ENCODE measurements around the gene ALS2. TPM values are rescaled to one million over a fixed set of nuclear protein-coding genes. Genes with fewer than 3 reads are reported as not detected.

Gene ALS2
- total and polyA plus RNA-seq, 2 of the 8 experiments (the other 6 are each of a cell fraction or from before 2014, with no cell fraction given) = 12.1 to 34.5 TPM

DNA sequence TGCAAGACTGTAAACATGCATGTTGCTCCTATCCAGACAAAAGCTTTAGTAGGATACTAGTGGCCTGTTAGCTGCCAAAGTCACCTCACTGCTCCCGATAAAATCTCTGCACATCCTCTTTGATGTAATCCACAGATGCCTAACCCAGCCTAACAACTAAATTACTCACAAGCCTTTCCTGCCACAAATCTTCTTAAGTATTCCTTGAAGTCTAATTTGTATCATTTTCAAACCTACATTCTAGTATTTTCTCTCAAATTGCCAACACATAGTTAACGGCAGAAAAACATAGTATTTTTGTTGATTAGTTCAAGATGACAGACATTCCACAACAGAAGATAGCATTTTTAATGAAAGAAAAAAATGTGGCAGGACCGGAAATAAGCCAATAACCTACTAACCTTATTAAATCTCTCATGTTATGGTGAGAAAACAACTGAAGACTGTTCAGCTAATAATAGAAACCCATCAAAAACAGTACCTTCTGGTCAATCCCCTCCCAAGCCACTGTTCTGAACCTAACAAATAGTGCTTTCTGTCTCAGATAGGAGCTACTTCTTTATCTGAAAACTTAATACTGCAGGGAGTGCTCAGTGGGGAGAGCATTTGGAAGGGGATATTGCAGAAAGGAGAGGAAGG, 82.0 kb downstream of the ALS2 start, which contains the start of gene MPP4:
Gene MPP4 (minus strand): TSS at position 57 of the 639 bp plus-strand sequence. CDS start 4,690 bp downstream, outside the sequence.
- Histone ChIP-seq H3K79me1 (ENCODE audit: low read depth, low read length) (no peaks in the 10 kb centered on the region), H4K8ac (ENCODE audit: extremely low read depth, insufficient read depth, low read length) (no peak within 1 kb of the TSS), H3K9ac (replicated peaks in 1 of 4; ENCODE audit: extremely low read depth in 1 of 4, low read depth in 3 of 4, low read length in 3 of 4) (no peak within 1 kb of the TSS), H4K5ac (ENCODE audit: insufficient read length, low read depth, low read length) (no peak within 1 kb of the TSS), H2BK5ac (ENCODE audit: low read depth, low read length) (no peak within 1 kb of the TSS), H3K23me2 (ENCODE audit: low read depth, low read length) (no peaks in the 10 kb centered on the region), H3K27me3 (replicated peaks in 1 of 4; ENCODE audit: control insufficient read depth in 3 of 4, extremely low read depth in 1 of 4, insufficient read depth in 3 of 4, low read length in 3 of 4) (no peaks in the 10 kb centered on the region), H2BK20ac (ENCODE audit: low read length) (no peak within 1 kb of the TSS), H2BK120ac (replicated peaks; ENCODE audit: low read depth, low read length) (no peak within 1 kb of the TSS), H3K14ac (ENCODE audit: insufficient read length) (no peak within 1 kb of the TSS), H3K56ac (replicated peaks; ENCODE audit: insufficient read length, low read depth, low read length) (no peak within 1 kb of the TSS), H3K27ac (ENCODE audit: low read depth, low read length) (0 out of 2 replicates have a peak within 1 kb of the TSS, but pooled peaks have one; percentile 25), H3K9me3 (ENCODE audit: insufficient read depth in 2 of 2, low read depth in 1 of 2, low read length in 1 of 2) (no peaks in the 10 kb centered on the region), H3K4me3 (ENCODE audit: extremely low read depth in 1 of 4, insufficient read depth in 2 of 4, low read depth in 3 of 4, low read length in 4 of 4) (no peak within 1 kb of the TSS; a peak in 1 of 8 replicates), H3K4me2 (ENCODE audit: insufficient read depth in 1 of 2, low read depth in 2 of 2, low read length in 2 of 2) (no peak within 1 kb of the TSS), H4K20me1 (replicated peaks in 1 of 2; ENCODE audit: control insufficient read depth in 1 of 2, insufficient read depth in 2 of 2, low read length in 2 of 2) (no peaks in the 10 kb centered on the region), H4K91ac (replicated peaks; ENCODE audit: insufficient read length, low read length) (no peak within 1 kb of the TSS), H3K18ac (ENCODE audit: extremely low read depth, low read length) (no peak within 1 kb of the TSS), H3K23ac (ENCODE audit: insufficient read length) (no peak within 1 kb of the TSS), H3K4me1 (replicated peaks in 1 of 4; ENCODE audit: control insufficient read depth in 3 of 4, insufficient read depth in 4 of 4, low read length in 3 of 4) (peaks cover 0 to 20% (median 9%) of the 10 kb centered on the region in 4 experiments), H3K79me2 (ENCODE audit: control insufficient read depth in 1 of 2, insufficient read depth in 2 of 2, low read length in 2 of 2) (no peaks in the 10 kb centered on the region), H2BK12ac (ENCODE audit: low read depth, low read length) (no peak within 1 kb of the TSS), H2BK15ac (ENCODE audit: low read length) (no peak within 1 kb of the TSS), H2AFZ (ENCODE audit: low read length) (no peak within 1 kb of the TSS), H3K4ac (replicated peaks; ENCODE audit: insufficient read length, low read depth, low read length) (no peak within 1 kb of the TSS), H3K36me3 (ENCODE audit: control insufficient read depth in 2 of 4, insufficient read depth in 4 of 4, low read length in 3 of 4) (peaks cover 0 to 9% (median 0%) of the 10 kb centered on the region in 4 experiments; a peak in 1 of 8 replicates), H2AK5ac (ENCODE audit: low read depth, low read length) (no peak within 1 kb of the TSS)
- FAIRE-seq (no peak), DNase-seq (ENCODE audit: low read depth in 1 of 2, low spot score in 2 of 2) (no peak)
- ChIA-PET POLR2A (ENCODE audit: partially characterized antibody) (no interaction called here), CTCF (ENCODE audit: partially characterized antibody) (interaction anchor here (1.2 to 2.1 kb wide), 2 partner anchors 11 to 19 kb away, joined by 5 to 9 read pairs; no protein-coding TSS in a partner anchor)
- 86% methylated on average over 3 of the region's 3 CpGs; no CpG with 5 or more reads in 1 of the 2 experiments for WGBS, 2 experiments (ENCODE audit: extremely low coverage in 1 of 2, insufficient coverage in 1 of 2, insufficient read length in 1 of 2, insufficient replicate concordance in 2 of 2, low coverage in 1 of 2, low lambda C conversion rate in 2 of 2, missing lambda C conversion rate in 1 of 2)
- TF ChIP-seq KDM4A (IDR thresholded peaks at IDR 0.05; ENCODE audit: low read depth, low read length, severe bottlenecking) = no peak
- TF ChIP-seq, protein P1, sequence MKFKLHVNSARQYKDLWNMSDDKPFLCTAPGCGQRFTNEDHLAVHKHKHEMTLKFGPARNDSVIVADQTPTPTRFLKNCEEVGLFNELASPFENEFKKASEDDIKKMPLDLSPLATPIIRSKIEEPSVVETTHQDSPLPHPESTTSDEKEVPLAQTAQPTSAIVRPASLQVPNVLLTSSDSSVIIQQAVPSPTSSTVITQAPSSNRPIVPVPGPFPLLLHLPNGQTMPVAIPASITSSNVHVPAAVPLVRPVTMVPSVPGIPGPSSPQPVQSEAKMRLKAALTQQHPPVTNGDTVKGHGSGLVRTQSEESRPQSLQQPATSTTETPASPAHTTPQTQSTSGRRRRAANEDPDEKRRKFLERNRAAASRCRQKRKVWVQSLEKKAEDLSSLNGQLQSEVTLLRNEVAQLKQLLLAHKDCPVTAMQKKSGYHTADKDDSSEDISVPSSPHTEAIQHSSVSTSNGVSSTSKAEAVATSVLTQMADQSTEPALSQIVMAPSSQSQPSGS (IDR thresholded peaks at IDR 0.05; ENCODE audit: low read length) = no peak
- no peak for TF ChIP-seq RNF2 (IDR thresholded peaks at IDR 0.05; ENCODE audit: borderline replicate concordance, low read depth, low read length, missing control alignments, poor library complexity, severe bottlenecking)
- TF ChIP-seq ASH2L (IDR thresholded peaks at IDR 0.05; ENCODE audit: low read length) = no peak
- TF ChIP-seq BACH1 (IDR thresholded peaks at IDR 0.05; ENCODE audit: low read length) = no peak
- no peak for TF ChIP-seq EP300 (IDR thresholded peaks at IDR 0.05; ENCODE audit: borderline replicate concordance in 1 of 2, low read depth in 2 of 2, low read length in 2 of 2)
- TF ChIP-seq, protein P2, sequence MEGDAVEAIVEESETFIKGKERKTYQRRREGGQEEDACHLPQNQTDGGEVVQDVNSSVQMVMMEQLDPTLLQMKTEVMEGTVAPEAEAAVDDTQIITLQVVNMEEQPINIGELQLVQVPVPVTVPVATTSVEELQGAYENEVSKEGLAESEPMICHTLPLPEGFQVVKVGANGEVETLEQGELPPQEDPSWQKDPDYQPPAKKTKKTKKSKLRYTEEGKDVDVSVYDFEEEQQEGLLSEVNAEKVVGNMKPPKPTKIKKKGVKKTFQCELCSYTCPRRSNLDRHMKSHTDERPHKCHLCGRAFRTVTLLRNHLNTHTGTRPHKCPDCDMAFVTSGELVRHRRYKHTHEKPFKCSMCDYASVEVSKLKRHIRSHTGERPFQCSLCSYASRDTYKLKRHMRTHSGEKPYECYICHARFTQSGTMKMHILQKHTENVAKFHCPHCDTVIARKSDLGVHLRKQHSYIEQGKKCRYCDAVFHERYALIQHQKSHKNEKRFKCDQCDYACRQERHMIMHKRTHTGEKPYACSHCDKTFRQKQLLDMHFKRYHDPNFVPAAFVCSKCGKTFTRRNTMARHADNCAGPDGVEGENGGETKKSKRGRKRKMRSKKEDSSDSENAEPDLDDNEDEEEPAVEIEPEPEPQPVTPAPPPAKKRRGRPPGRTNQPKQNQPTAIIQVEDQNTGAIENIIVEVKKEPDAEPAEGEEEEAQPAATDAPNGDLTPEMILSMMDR (IDR thresholded peaks at IDR 0.05; ENCODE audit: control extremely low read depth in 1 of 3, insufficient read depth in 1 of 3, low read depth in 1 of 3, low read length in 3 of 3) = no peak
- TF ChIP-seq EGR1 (IDR thresholded peaks at IDR 0.05; ENCODE audit: borderline replicate concordance, low read depth, low read length) = no peak

Measured in H1 (cell line).